DOHH2 (cell line): Measurements from ENCODE around the gene NUP42.

Experiments used
- H3F3A ChIP-seq: fragments of 200-600 bp; sonication (generic), shearing (Covaris generic); 2 replicates; pipeline ENCODE4 v1.6.0; 2016; ENCODE audit warnings: antibody characterized with exemption, mild to moderate bottlenecking; ENCODE audit not compliant: control insufficient read depth, insufficient read depth
- H3K27ac ChIP-seq: fragments of 200-600 bp; sonication (generic); 2 replicates; pipeline ENCODE4 v1.5.1; 2014; ENCODE audit warnings: low read depth, mild to moderate bottlenecking, low read length, moderate library complexity
- H3K27me3 ChIP-seq: fragments of 200-600 bp; sonication (generic); 2 replicates; pipeline ENCODE4 v1.6.1; 2014; ENCODE audit warnings: mild to moderate bottlenecking, low read length, mixed read lengths; ENCODE audit not compliant: control insufficient read depth
- H3K36me3 ChIP-seq: fragments of 200-600 bp; sonication (generic); 2 replicates; pipeline ENCODE4 v1.6.1; 2014; ENCODE audit warnings: mild to moderate bottlenecking, low read length, moderate library complexity, mixed read lengths; ENCODE audit not compliant: control insufficient read depth
- H3K4me1 ChIP-seq: fragments of 200-600 bp; sonication (generic); 2 replicates; pipeline ENCODE4 v1.6.1; 2014; ENCODE audit warnings: mild to moderate bottlenecking, low read length, mixed read lengths; ENCODE audit not compliant: control insufficient read depth
- H3K4me2 ChIP-seq: fragments of 200-600 bp; sonication (generic); 2 replicates; pipeline ENCODE4 v1.6.0; 2014; ENCODE audit warnings: mild to moderate bottlenecking, low read length, moderate library complexity
- H3K4me3 ChIP-seq: fragments of 200-600 bp; sonication (generic); 2 replicates; pipeline ENCODE4 v1.5.1; 2014; ENCODE audit warnings: mild to moderate bottlenecking, low read length, mixed read lengths
- H3K79me2 ChIP-seq: fragments of 200-600 bp; sonication (generic); 2 replicates; pipeline ENCODE4 v1.6.1; 2014; ENCODE audit warnings: mild to moderate bottlenecking, low read length, mixed read lengths; ENCODE audit not compliant: control insufficient read depth
- H3K9me2 ChIP-seq: fragments of 200-600 bp; sonication (generic); replicated peaks from 2 replicates; pipeline ENCODE4 v1.6.1; 2014; ENCODE audit warnings: mild to moderate bottlenecking, low read length, mixed read lengths; ENCODE audit not compliant: control insufficient read depth
- H3K9me3 ChIP-seq: fragments of 200-600 bp; sonication (generic); 2 replicates; pipeline ENCODE4 v1.6.1; 2014; ENCODE audit warnings: antibody characterized with exemption, low read length, mixed read lengths; ENCODE audit not compliant: control insufficient read depth, insufficient read depth
- H4K20me1 ChIP-seq: fragments of 200-600 bp; sonication (generic); 2 replicates; pipeline ENCODE4 v1.6.0; 2014; ENCODE audit warnings: low read depth, mild to moderate bottlenecking, antibody characterized with exemption, low read length, moderate library complexity; ENCODE audit not compliant: control insufficient read depth, insufficient read depth
- EZH2phosphoT487 ChIP-seq: fragments of 200-600 bp; sonication (generic); IDR thresholded peaks from 2 replicates; pipeline ENCODE4 v1.6.1; 2017; ENCODE audit warnings: borderline replicate concordance, mild to moderate bottlenecking, antibody characterized with exemption, low read length, moderate library complexity, mixed read lengths
- TF ChIP-seq, protein P1 (sequence below): fragments of 200-600 bp; sonication (generic); IDR thresholded peaks from one replicate; pipeline ENCODE4 v1.5.1; 2014; ENCODE audit warnings: antibody characterized with exemption, mild to moderate bottlenecking, low read depth, low read length; ENCODE audit not compliant: poor library complexity, severe bottlenecking

The NUP42 gene

DNA sequence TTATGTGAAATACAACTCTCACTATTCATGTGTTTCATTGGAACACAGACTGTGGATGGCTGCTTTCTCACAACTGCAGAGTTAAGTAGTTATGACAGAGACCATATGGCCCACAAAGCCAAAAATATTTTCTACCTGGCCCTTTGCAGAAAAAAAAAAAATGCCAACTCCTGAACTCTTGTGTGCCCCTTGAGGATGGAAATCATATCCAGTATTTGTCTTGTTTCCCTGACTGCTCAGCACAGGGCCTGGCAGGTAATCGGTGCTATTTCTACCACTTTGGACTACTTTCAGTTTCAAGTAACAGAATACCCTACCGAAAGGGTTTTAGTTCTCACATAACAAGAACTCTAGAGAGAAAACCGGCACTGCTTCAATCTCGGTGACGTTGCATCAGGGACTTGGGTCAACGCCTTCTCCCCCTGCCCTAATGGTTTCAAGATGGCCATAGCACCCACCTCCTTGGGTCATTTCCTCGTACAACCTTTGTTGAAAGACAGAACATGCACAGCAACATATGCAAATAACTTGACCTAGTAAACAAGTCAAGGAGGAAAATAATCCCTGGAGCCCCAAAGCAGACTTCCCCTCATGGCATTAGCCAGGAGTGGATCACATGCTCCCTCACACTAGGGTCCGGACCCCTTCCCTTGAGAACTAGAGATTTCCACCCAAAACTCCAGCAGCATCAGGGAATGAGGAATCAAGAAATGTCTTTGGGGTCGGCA lies 52.9 kb downstream of the NUP42 start:
- H4K20me1 ChIP-seq: no peaks in the 10 kb centered on the region
- H3K9me3 ChIP-seq: no peaks in the 10 kb centered on the region
- no peak for TF ChIP-seq EZH2phosphoT487
- TF ChIP-seq, protein P1, sequence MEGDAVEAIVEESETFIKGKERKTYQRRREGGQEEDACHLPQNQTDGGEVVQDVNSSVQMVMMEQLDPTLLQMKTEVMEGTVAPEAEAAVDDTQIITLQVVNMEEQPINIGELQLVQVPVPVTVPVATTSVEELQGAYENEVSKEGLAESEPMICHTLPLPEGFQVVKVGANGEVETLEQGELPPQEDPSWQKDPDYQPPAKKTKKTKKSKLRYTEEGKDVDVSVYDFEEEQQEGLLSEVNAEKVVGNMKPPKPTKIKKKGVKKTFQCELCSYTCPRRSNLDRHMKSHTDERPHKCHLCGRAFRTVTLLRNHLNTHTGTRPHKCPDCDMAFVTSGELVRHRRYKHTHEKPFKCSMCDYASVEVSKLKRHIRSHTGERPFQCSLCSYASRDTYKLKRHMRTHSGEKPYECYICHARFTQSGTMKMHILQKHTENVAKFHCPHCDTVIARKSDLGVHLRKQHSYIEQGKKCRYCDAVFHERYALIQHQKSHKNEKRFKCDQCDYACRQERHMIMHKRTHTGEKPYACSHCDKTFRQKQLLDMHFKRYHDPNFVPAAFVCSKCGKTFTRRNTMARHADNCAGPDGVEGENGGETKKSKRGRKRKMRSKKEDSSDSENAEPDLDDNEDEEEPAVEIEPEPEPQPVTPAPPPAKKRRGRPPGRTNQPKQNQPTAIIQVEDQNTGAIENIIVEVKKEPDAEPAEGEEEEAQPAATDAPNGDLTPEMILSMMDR: no peak
- no peaks in the 10 kb centered on the region for H3K4me1 ChIP-seq
- H3K4me3 ChIP-seq: no peak overlapping the region
- H3K27ac ChIP-seq: no peak overlapping the region
- no peaks in the 10 kb centered on the region for H3K36me3 ChIP-seq
- H3K27me3 ChIP-seq: no peaks in the 10 kb centered on the region
- no peaks in the 10 kb centered on the region for H3F3A ChIP-seq
- no peak overlapping the region for H3K4me2 ChIP-seq
- H3K79me2 ChIP-seq: no peaks in the 10 kb centered on the region
- H3K9me2 ChIP-seq: no peaks in the 10 kb centered on the region

DNA sequence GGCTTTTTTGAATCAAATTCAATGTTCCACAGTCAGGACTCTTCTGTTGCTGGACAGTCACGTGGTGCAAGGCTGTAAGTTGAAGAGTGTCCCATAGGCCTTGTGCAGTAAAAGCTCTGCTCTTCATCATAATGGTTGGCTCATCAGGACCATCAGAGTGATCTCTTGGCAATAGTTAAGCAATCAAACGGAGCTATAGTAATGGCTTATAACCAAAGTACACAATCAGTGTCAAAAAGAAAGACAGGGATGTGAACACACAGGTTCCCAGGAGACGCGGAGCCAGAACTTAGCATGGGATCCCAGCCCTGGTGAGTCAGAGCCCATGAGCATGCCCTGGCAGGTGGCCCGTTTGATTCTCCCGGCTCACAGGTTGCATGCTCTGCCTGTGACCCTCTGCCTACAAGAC lies 54.0 kb downstream of the NUP42 start:
- no peak overlapping the region for H3K4me2 ChIP-seq

DNA sequence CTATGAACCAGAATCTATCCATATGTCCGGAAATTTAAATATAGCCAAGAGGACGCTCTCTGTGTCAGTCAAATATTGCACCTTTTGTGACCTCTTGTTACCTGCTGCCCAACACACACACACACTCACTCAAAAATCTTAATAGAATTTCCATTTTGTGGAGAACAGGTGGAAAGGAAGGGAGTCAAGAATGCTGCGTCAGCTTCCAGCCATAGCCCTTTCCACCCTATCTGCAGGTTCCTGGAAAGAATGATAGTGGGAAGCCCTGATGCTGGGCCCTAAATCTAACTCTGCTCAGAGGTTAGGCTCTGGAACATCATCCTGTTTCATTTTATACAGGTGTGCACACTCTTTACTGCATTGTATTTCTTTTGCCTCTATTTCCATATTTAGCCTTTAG lies 55.2 kb downstream of the NUP42 start:
- Histone ChIP-seq H3F3A (no peaks in the 10 kb centered on the region), H3K36me3 (no peaks in the 10 kb centered on the region), H3K4me1 (no peaks in the 10 kb centered on the region), H3K79me2 (no peaks in the 10 kb centered on the region), H3K27ac (no peak overlapping the region), H3K9me3 (no peaks in the 10 kb centered on the region), H3K27me3 (peaks cover 3% of the 10 kb centered on the region), H3K4me2 (no peak overlapping the region), H3K4me3 (no peak overlapping the region), H3K9me2 (no peaks in the 10 kb centered on the region), H4K20me1 (no peaks in the 10 kb centered on the region)
- TF ChIP-seq, protein P1: no peak
- no peak for TF ChIP-seq EZH2phosphoT487

More for the DNA sequence above, 54.0 kb downstream of the NUP42 start:
- no peaks in the 10 kb centered on the region for H3K9me3 ChIP-seq
- TF ChIP-seq EZH2phosphoT487: no peak
- TF ChIP-seq, protein P1: no peak
- H3F3A ChIP-seq: no peaks in the 10 kb centered on the region
- H3K4me1 ChIP-seq: no peaks in the 10 kb centered on the region
- no peaks in the 10 kb centered on the region for H3K79me2 ChIP-seq
- H4K20me1 ChIP-seq: no peaks in the 10 kb centered on the region
- no peaks in the 10 kb centered on the region for H3K9me2 ChIP-seq
- no peaks in the 10 kb centered on the region for H3K36me3 ChIP-seq
- H3K27me3 ChIP-seq: peaks cover under 1% of the 10 kb centered on the region; the same call in 1 of the 2 replicates
- no peak overlapping the region for H3K4me3 ChIP-seq
- no peak overlapping the region for H3K27ac ChIP-seq
